ENCODE data around the gene TSPAN18. TPM values are rescaled to one million over a fixed set of nuclear protein-coding genes. Genes with fewer than 3 reads are reported as not detected.

Gene TSPAN18
- total RNA-seq, 1 donor from 2014 or later, result 52.8 TPM

DNA sequence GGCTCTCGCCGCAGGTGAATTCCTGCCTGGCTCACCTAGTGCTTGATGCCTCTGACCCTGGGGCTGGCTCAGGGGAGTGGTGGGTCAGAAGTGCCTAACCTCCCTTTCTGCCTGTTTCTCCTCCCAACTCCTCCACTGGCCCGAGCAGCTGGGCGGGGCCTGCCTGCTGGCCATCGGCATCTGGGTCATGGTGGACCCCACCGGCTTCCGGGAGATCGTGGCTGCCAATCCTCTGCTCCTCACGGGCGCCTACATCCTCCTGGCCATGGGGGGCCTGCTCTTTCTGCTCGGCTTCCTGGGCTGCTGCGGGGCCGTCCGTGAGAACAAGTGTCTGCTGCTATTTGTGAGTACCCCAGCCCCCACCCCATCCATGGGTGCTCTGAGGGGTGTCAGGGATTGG is 182.8 kb downstream of the TSPAN18 start:
- TF ChIP-seq CTCF (conservative IDR thresholded peaks at IDR 0.05), result no peak
- peaks cover 13% of the 10 kb centered on the region for H3K4me1 Mint-ChIP-seq (ENCODE audit: unreplicated experiment)
- H3K27ac Mint-ChIP-seq, result no peak overlapping the region
- no peak overlapping the region for H3K4me3 Mint-ChIP-seq
- H3K27me3 Mint-ChIP-seq, result no peaks in the 10 kb centered on the region
- no peaks in the 10 kb centered on the region for H3K36me3 Mint-ChIP-seq
- no peaks in the 10 kb centered on the region for H3K9me3 Mint-ChIP-seq
- no peak for DNase-seq (ENCODE audit: extremely low spot score, unreplicated experiment)

GRCh38 chr11:44910591-44910990 is 183.8 kb downstream of the TSPAN18 start:
- no peaks in the 10 kb centered on the region for H3K36me3 Mint-ChIP-seq
- peaks cover 10% of the 10 kb centered on the region for H3K4me1 Mint-ChIP-seq (ENCODE audit: unreplicated experiment)
- no peak for TF ChIP-seq CTCF (conservative IDR thresholded peaks at IDR 0.05)
- DNase-seq (ENCODE audit: extremely low spot score, unreplicated experiment), result no peak
- H3K27me3 Mint-ChIP-seq, result no peaks in the 10 kb centered on the region
- no peaks in the 10 kb centered on the region for H3K9me3 Mint-ChIP-seq
- no peak overlapping the region for H3K4me3 Mint-ChIP-seq
- H3K27ac Mint-ChIP-seq, result no peak overlapping the region

GRCh38 chr11:44911029-44911814 is 184.5 kb downstream of the TSPAN18 start:
- no peaks in the 10 kb centered on the region for H3K9me3 Mint-ChIP-seq
- no peaks in the 10 kb centered on the region for H3K36me3 Mint-ChIP-seq
- peaks cover 10% of the 10 kb centered on the region for H3K4me1 Mint-ChIP-seq (ENCODE audit: unreplicated experiment)
- peak overlapping the region; percentile 43 for H3K27ac Mint-ChIP-seq
- peak overlapping the region; percentile 34 for H3K4me3 Mint-ChIP-seq
- DNase-seq (ENCODE audit: extremely low spot score, unreplicated experiment), result peak; percentile 88
- no peaks in the 10 kb centered on the region for H3K27me3 Mint-ChIP-seq
- peak; percentile 97 for TF ChIP-seq CTCF (conservative IDR thresholded peaks at IDR 0.05)

DNA sequence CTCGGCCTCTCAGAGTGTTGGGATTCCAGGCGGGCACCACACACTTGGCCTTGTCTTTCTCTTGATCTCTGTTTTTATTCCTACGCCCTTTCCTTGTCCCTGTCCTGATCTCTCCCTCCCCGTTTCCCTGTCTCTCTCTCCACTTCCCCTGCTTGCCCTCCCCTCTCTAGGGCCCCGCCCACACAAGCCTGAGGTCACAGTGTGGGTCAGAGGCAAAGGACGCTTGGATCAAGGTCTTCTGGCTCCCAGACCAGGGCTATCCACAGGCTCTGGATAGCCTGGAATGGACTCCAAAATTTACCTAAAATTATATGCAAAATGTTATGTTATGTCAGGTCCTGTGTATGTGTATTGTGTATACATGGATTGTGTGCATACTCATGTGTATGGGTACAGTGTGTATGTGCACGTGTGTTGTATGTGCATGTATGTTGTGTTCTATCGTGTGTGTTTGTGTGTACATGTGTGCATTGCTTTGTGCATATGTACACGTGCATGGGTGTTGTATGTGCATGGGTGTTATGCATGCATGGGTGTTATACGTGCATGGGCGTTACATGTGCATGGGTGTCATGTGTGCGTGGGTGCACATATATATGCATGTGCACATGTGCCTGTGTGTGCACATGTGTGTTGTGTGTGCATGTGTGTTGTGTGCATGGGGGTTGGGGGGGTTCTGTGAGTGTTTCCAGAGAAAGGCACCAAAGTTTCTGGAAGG is 185.7 kb downstream of the TSPAN18 start:
- Mint-ChIP-seq H3K36me3 (no peaks in the 10 kb centered on the region), H3K4me1 (ENCODE audit: unreplicated experiment) (peaks cover 10% of the 10 kb centered on the region), H3K9me3 (no peaks in the 10 kb centered on the region), H3K27me3 (no peaks in the 10 kb centered on the region), H3K4me3 (peak overlapping the region; percentile 31), H3K27ac (no peak overlapping the region)
- DNase-seq (ENCODE audit: extremely low spot score, unreplicated experiment), result no peak
- TF ChIP-seq CTCF (conservative IDR thresholded peaks at IDR 0.05), result no peak

DNA sequence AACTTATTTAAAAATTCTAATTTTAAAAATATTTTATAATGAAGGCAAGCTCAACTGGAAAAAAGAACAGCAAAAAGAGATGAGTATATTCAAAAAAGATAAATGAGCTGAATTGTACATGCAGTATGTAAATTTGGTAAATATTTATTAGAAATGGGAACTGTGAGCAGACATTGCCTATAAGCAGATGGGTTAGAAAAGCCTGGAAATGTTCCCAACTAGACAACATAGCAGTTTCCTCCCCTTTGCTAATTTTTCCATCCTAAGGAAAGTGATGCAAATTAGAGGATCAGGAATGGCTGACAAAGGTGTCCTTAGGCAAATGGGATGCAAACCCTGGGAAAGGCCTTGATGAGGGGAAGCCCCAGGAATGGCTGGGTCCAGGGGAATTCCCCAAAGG is 186.7 kb downstream of the TSPAN18 start:
- no peak for TF ChIP-seq CTCF (conservative IDR thresholded peaks at IDR 0.05)
- DNase-seq (ENCODE audit: extremely low spot score, unreplicated experiment), result no peak
- H3K9me3 Mint-ChIP-seq, result no peaks in the 10 kb centered on the region
- H3K27me3 Mint-ChIP-seq, result no peaks in the 10 kb centered on the region
- H3K4me3 Mint-ChIP-seq, result no peak overlapping the region
- no peak overlapping the region for H3K27ac Mint-ChIP-seq
- H3K36me3 Mint-ChIP-seq, result no peaks in the 10 kb centered on the region
- peaks cover 10% of the 10 kb centered on the region for H3K4me1 Mint-ChIP-seq (ENCODE audit: unreplicated experiment)

Data from type B pancreatic cell (in vitro differentiated cells).